Fibroblast of pulmonary artery (primary cell): ENCODE results near the gene CCDC83.

Source experiments
- DNase-seq: peaks from one replicate; pipeline ENCODE4 v3.0.0-alpha.2; 2010; ENCODE audit warnings: low read depth
- H3K4me3 ChIP-seq: replicated peaks from 2 replicates; pipeline ENCODE4 v1.5.1; 2011; ENCODE audit warnings: low read depth, mild to moderate bottlenecking, control low read depth, low read length, moderate library complexity
- TF ChIP-seq, protein P1 (sequence below): IDR thresholded peaks from 2 replicates; pipeline ENCODE4 v1.5.1; 2011; ENCODE audit warnings: mild to moderate bottlenecking, control low read depth, low read length, inconsistent platforms; ENCODE audit errors: missing control alignments

CCDC83 gene

DNA sequence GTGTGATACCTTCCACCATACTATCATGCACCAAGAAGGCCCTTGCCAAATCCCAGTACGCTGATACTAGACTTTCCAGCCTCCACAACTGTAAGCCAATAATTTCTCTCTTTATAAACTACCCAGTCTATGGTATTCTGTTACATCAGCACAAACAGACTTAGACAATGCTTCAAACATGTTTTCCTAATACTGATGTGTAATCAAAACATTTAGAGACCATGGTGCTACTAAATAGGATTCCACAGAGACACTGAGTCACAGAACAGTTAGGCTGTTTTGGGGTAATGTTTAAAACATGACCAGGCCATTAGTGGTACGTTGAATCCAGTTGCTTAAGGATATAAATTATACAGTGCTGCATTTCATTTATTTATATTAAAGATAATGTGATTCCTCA is 110.0 kb downstream of the CCDC83 start:
- TF ChIP-seq, protein P1, sequence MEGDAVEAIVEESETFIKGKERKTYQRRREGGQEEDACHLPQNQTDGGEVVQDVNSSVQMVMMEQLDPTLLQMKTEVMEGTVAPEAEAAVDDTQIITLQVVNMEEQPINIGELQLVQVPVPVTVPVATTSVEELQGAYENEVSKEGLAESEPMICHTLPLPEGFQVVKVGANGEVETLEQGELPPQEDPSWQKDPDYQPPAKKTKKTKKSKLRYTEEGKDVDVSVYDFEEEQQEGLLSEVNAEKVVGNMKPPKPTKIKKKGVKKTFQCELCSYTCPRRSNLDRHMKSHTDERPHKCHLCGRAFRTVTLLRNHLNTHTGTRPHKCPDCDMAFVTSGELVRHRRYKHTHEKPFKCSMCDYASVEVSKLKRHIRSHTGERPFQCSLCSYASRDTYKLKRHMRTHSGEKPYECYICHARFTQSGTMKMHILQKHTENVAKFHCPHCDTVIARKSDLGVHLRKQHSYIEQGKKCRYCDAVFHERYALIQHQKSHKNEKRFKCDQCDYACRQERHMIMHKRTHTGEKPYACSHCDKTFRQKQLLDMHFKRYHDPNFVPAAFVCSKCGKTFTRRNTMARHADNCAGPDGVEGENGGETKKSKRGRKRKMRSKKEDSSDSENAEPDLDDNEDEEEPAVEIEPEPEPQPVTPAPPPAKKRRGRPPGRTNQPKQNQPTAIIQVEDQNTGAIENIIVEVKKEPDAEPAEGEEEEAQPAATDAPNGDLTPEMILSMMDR = no peak
- H3K4me3 ChIP-seq = no peak overlapping the region
- no peak for DNase-seq

DNA sequence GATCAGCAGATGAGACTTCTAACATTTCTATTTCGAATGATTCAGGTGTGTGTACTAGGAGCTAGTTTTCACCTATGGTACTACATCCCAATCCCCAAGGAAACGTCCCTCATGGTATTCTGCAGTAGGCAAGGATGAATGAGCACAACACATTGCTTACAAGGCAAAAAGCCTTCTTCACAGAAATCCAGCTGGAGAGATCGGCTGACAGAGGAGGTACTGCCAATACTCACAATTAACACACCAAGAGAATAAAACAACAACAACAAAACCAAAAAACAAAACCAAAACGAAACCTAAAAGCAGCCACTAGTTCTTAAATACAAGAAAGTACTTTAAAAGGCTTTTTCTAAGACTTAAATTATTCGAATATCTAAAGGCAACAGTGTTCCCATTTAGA is 112.3 kb downstream of the CCDC83 start:
- TF ChIP-seq, protein P1 = no peak
- DNase-seq = no peak
- H3K4me3 ChIP-seq = no peak overlapping the region
